ENCODE results near the gene MRTFB.

DNA sequence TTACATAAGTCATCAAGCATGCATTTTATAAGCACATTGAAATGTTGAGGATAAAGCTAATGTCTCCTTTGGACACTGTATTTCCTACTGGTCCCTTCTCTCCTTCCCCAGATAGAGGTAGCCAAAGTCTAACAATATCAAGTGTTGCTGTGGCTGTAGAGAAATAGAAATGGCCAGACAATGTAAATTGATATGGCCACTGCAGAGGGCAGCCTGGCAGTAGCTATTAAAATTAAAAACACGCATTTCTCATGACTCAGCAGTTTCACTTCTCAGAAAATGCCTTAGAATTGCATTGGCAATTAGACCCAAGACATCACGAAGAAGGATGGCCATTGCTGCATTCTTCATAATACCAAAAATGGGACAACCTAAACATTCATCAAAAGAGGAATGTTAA, 46.8 kb upstream of the MRTFB start:
- TF ChIP-seq POLR2AphosphoS5 (IDR thresholded peaks at IDR 0.05; ENCODE audit: low read depth) = no peak
- TF ChIP-seq, protein P1, sequence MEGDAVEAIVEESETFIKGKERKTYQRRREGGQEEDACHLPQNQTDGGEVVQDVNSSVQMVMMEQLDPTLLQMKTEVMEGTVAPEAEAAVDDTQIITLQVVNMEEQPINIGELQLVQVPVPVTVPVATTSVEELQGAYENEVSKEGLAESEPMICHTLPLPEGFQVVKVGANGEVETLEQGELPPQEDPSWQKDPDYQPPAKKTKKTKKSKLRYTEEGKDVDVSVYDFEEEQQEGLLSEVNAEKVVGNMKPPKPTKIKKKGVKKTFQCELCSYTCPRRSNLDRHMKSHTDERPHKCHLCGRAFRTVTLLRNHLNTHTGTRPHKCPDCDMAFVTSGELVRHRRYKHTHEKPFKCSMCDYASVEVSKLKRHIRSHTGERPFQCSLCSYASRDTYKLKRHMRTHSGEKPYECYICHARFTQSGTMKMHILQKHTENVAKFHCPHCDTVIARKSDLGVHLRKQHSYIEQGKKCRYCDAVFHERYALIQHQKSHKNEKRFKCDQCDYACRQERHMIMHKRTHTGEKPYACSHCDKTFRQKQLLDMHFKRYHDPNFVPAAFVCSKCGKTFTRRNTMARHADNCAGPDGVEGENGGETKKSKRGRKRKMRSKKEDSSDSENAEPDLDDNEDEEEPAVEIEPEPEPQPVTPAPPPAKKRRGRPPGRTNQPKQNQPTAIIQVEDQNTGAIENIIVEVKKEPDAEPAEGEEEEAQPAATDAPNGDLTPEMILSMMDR (IDR thresholded peaks at IDR 0.05; ENCODE audit: insufficient read depth, low read length) = no peak

Data from HL-60 (cell line).